Breast epithelium (tissue), 3 donors: ENCODE results near the gene EXPH5.

Experiments used
- CTCF ChIP-seq, 3 donors: fragments of 450-650 bp; IDR thresholded peaks; one replicate each; pipeline ENCODE4 v1.5.1; 2016 to 2017; ENCODE audit warnings: antibody characterized with exemption in 3 of 3, mild to moderate bottlenecking in 3 of 3, moderate library complexity in 3 of 3
- POLR2AphosphoS5 ChIP-seq, 3 donors: sonication (generic); formaldehyde crosslinking; IDR thresholded peaks; one replicate each; pipeline ENCODE4 v1.6.1; 2017; ENCODE audit warnings: antibody characterized with exemption in 3 of 3

GRCh38 chr11:108508653-108509593, 84.6 kb downstream of the EXPH5 start:
- no peak for TF ChIP-seq POLR2AphosphoS5 (IDR thresholded peaks at IDR 0.05)
- TF ChIP-seq CTCF (IDR thresholded peaks at IDR 0.05): no peak
